Stomach (tissue), 9 donors: ENCODE data around the gene CHD5. TPM values are rescaled to one million over a fixed set of nuclear protein-coding genes. Genes with fewer than 3 reads are reported as not detected.
A peak's percentile ranks its signal among the peaks of the same experiment; 100 is the strongest.

Source experiments
- DNase-seq, 2 donors: peaks; one replicate each; pipeline versions ENCODE4 v3.0.0 to v3.0.0-alpha.2; 2013 to 2019
- H3K27ac ChIP-seq, 5 donors: fragments of 200-600 bp in 4 of 5; sonication (generic) in 4 of 5; one replicate each; pipeline ENCODE4 v1.5.1; 2013 to 2019; ENCODE audit warnings: mild to moderate bottlenecking in 1 of 5, moderate library complexity in 1 of 5
- H3K27me3 ChIP-seq, 3 donors: fragments of 200-600 bp; sonication (generic); one replicate each; pipeline ENCODE4 v1.5.1; 2017 to 2019; ENCODE audit warnings: mixed run types in 1 of 3
- H3K36me3 ChIP-seq, 4 donors: fragments of 200-600 bp; sonication (generic); 1 replicate in 3 of 4; 2 replicates in 1 of 4; pipeline ENCODE4 v1.5.1; 2016 to 2019
- H3K4me1 ChIP-seq, 4 donors: fragments of 200-600 bp; sonication (generic); one replicate each; pipeline ENCODE4 v1.5.1; 2016 to 2019
- H3K4me3 ChIP-seq, 4 donors: fragments of 200-600 bp; sonication (generic) in 3 of 4; one replicate each; pipeline ENCODE4 v1.5.1; 2016 to 2019; ENCODE audit warnings: mild to moderate bottlenecking in 1 of 4
- H3K9me3 ChIP-seq, 4 donors: fragments of 200-600 bp; sonication (generic); one replicate each; pipeline ENCODE4 v1.5.1; 2016 to 2019
- EP300 ChIP-seq: sonication (generic); formaldehyde crosslinking; IDR thresholded peaks from one replicate; pipeline ENCODE4 v1.6.1; 2017; ENCODE audit warnings: antibody characterized with exemption
- POLR2A ChIP-seq, 4 donors: fragments of 450-650 bp; IDR thresholded peaks; one replicate each; pipeline ENCODE4 v1.6.1; 2016; ENCODE audit warnings: antibody characterized with exemption in 4 of 4, control low read depth in 2 of 4, mild to moderate bottlenecking in 1 of 4, moderate library complexity in 1 of 4
- POLR2AphosphoS5 ChIP-seq, 3 donors: sonication (generic); formaldehyde crosslinking; IDR thresholded peaks; one replicate each; pipeline ENCODE4 v1.6.1; 2016; ENCODE audit warnings: antibody characterized with exemption in 3 of 3
- WGBS, 5 donors: extraction: QIAGEN DNeasy Blood & Tissue Kit in 3 of 5; methylation state at CpG; one replicate each; pipeline versions ENCODE4 v1.1.5 to v1.1.7; 2013 to 2018; 5-methylcytosine and 5-hydroxymethylcytosine counted together
- intact Hi-C: fragments of 100-400 bp; cut with DNase I; formaldehyde crosslinking; loops from one replicate; pipeline ENCODE4 v1.15.1; 2023; ENCODE audit warnings: low total_unique reads
- polyA plus RNA-seq, 3 donors: library from polyadenylated mRNA; stranded (reverse); fragments of 200-250 nt; gene quantifications; one replicate each; pipeline ENCODE4 v1.2.3, GENCODE V29; 2013
- total RNA-seq, 5 donors: library from RNA; depleted of rRNA; stranded (reverse); fragments of >200 nt; gene quantifications; one replicate each; pipeline versions ENCODE4 v1.1.0 to v1.2.3, GENCODE V29; 2014 to 2016
- TF ChIP-seq, protein P1 (sequence below), 7 experiments: fragments of 450-650 bp in 4 of 7; fragments of 200-600 bp in 3 of 7; sonication (generic) in 3 of 7; IDR thresholded peaks; one replicate each; pipeline ENCODE4 v1.5.1; 2016 to 2019; ENCODE audit warnings: antibody characterized with exemption in 7 of 7, control low read depth in 2 of 7, mild to moderate bottlenecking in 1 of 7
- donor health status: healthy with polysubstance abuse.
- donor health status: Bipolar disorder and iron deficiency.
- donor health status: healthy.

CHD5 gene
- total and polyA plus RNA-seq, 8 donors, result 0.06 to 0.92 (median 0.29) TPM; not detected in 1

DNA sequence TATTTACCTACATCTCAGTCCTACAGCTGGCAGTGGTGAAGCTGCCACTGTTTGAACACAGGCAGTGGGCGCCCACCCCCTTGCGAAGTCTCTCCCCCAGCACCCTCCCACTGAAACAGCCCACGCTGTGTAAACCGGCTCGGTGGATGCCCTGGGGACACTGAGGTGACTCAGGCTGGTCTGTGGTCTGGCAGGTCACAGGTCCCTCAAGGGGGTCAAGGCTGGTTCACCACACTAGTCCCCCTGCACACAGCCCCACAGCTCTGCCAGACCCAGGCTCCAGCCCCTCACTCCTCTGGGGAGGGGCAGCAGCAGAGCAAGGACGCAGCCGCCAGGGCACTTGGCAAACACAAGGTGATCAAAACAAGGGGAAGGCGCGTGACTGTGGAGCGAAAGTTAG is 7.6 kb downstream of the CHD5 start:
- WGBS, 5 donors, result 55 to 78% (median 72%) methylated on average over 10 of the region's 10 CpGs
- TF ChIP-seq, protein P1, sequence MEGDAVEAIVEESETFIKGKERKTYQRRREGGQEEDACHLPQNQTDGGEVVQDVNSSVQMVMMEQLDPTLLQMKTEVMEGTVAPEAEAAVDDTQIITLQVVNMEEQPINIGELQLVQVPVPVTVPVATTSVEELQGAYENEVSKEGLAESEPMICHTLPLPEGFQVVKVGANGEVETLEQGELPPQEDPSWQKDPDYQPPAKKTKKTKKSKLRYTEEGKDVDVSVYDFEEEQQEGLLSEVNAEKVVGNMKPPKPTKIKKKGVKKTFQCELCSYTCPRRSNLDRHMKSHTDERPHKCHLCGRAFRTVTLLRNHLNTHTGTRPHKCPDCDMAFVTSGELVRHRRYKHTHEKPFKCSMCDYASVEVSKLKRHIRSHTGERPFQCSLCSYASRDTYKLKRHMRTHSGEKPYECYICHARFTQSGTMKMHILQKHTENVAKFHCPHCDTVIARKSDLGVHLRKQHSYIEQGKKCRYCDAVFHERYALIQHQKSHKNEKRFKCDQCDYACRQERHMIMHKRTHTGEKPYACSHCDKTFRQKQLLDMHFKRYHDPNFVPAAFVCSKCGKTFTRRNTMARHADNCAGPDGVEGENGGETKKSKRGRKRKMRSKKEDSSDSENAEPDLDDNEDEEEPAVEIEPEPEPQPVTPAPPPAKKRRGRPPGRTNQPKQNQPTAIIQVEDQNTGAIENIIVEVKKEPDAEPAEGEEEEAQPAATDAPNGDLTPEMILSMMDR (IDR thresholded peaks at IDR 0.05), result no peak
- H3K4me1 ChIP-seq, result no peaks in the 10 kb centered on the region
- intact Hi-C loops, result no loop called here
- H3K27ac ChIP-seq, result no peak overlapping the region
- H3K4me3 ChIP-seq, result no peak overlapping the region
- no peaks in the 10 kb centered on the region for H3K9me3 ChIP-seq
- H3K36me3 ChIP-seq, result no peaks in the 10 kb centered on the region
- H3K27me3 ChIP-seq, result peaks cover 0 to 86% (median 38%) of the 10 kb centered on the region in 3 donors
- DNase-seq, result peak in 1 of 2 donors; percentile 23

DNA sequence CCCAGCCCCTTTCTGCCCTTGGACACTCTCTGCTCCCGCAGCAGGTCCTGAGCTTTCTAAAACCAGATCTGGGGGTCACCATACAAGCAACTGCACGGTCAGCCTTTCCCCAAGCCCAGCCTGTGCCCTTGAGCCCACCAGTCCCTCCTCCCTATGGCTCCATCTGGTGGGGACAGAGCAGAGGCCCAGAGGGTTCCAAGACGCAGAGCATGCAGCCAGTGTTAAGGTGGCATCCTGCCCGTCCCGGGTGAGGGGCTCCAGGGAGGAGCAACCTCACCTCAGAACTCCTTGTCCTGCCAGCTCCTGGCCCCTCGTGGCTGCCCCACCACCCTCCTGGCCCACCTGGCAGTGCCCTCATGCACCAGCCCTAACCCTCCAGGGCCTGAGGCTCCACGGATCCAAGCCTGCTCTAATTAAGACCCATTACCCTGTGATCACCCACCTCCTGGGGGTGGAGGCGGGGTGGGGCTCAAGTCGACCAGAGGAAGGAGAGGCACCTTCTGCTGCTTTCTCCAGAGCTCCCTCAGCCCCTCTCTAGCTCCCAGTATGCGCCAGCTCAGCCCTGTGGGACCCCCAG is 8.5 kb downstream of the CHD5 start:
- Histone ChIP-seq H3K4me1 (no peaks in the 10 kb centered on the region), H3K36me3 (no peaks in the 10 kb centered on the region), H3K9me3 (no peaks in the 10 kb centered on the region), H3K27me3 (peaks cover 0 to 85% (median 29%) of the 10 kb centered on the region in 3 donors), H3K27ac (no peak overlapping the region), H3K4me3 (no peak overlapping the region)
- TF ChIP-seq POLR2AphosphoS5 (IDR thresholded peaks at IDR 0.05) (no peak), POLR2A (IDR thresholded peaks at IDR 0.05) (no peak)
- peak in 1 of 2 donors; percentile 30 for DNase-seq
- 28 to 58% (median 35%) methylated on average over 6 to 10 of the region's 10 CpGs for WGBS, 5 donors
- intact Hi-C loops, result no loop called here

DNA sequence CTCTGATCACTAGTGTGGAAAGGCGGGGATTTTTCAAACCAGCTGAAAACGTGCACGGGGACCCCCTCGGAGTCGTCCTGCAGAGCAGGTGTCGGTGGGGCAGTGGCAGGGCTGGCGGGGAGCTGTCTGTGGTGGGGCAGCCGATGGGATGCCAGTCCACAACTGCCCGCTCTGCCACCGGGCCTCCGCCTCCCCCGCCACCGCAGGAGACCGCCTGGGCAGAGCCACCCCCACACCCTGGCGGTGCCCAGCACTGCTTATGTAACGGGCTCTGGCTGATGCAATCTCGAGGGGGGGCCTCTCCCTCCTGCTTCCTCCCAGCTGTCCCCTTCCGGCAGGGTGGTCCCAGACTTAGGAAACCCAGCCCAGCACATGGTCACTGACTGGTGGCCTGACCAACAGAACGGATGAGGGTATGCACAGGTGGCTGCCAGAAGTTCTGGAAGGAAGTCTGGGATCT is 9.3 kb downstream of the CHD5 start:
- Histone ChIP-seq H3K9me3 (no peaks in the 10 kb centered on the region), H3K27ac (no peak overlapping the region), H3K27me3 (peaks cover 0 to 84% (median 26%) of the 10 kb centered on the region in 3 donors), H3K4me1 (no peaks in the 10 kb centered on the region), H3K4me3 (no peak overlapping the region), H3K36me3 (no peaks in the 10 kb centered on the region)
- TF ChIP-seq POLR2A (IDR thresholded peaks at IDR 0.05) (no peak), POLR2AphosphoS5 (IDR thresholded peaks at IDR 0.05) (no peak), EP300 (no peak)
- TF ChIP-seq, protein P1 (IDR thresholded peaks at IDR 0.05), result no peak
- DNase-seq, result no peak
- intact Hi-C loops, result no loop called here
- 56 to 71% (median 60%) methylated on average over 5 to 19 of the region's 19 CpGs for WGBS, 5 donors

DNA sequence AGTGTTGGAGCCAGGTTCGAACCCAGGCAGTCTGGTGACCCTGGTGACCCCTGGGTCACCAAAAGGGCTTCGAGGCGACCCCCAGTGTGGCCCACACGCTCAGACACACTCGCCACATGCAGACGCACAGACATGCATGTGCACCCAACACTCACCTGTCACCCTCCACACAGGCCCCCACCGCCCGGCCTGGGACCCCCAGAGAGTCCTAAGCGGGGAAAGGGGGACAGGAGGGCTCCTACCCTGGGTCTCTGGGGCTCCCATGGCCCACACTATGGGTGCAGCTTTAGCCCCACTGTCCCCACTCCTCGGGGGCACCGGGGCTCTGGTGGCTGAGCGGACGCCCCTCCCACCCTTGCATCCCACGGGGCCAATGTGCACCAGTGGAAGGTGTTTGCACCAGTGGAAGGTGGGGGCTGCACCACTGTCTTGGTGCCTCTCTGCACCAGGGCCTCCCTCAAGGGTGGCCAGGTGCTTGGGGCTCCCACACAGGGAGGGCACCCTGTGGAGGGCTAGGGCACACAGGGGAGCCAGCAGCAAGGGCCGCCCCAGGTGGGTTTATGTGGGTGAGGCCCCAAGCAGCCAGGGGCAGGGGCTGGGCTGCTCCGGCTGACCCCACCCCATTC is 9.9 kb downstream of the CHD5 start:
- Histone ChIP-seq H3K9me3 (no peaks in the 10 kb centered on the region), H3K4me3 (no peak overlapping the region), H3K27me3 (peaks cover 0 to 85% (median 26%) of the 10 kb centered on the region in 3 donors), H3K27ac (no peak overlapping the region), H3K4me1 (no peaks in the 10 kb centered on the region), H3K36me3 (no peaks in the 10 kb centered on the region)
- DNase-seq, result no peak
- 70 to 82% (median 73%) methylated on average over 5 to 16 of the region's 16 CpGs for WGBS, 5 donors
- intact Hi-C loops, result no loop called here
- TF ChIP-seq, protein P1 (IDR thresholded peaks at IDR 0.05), result no peak
- TF ChIP-seq POLR2AphosphoS5 (IDR thresholded peaks at IDR 0.05), result no peak
- no peak for TF ChIP-seq POLR2A (IDR thresholded peaks at IDR 0.05)
- no peak for TF ChIP-seq EP300
